K562 (cell line): ENCODE measurements around the gene PPP1R13L. TPM values are rescaled to one million over a fixed set of nuclear protein-coding genes. Genes with fewer than 3 reads are reported as not detected.

Experiments
- DIDO1 ChIP-seq: fragments of 450-650 bp; IDR thresholded peaks from 2 replicates; pipeline ENCODE4 v1.6.1; 2016; ENCODE audit warnings: low read depth, missing biosample characterization, missing genetic modification characterization
- FOXM1 ChIP-seq, 2 experiments: fragments of 450-650 bp in 1 of 2; sonication (generic) in 1 of 2; formaldehyde crosslinking in 1 of 2; IDR thresholded peaks; 2 replicates each; pipeline versions ENCODE4 v1.6.1 to v1.9.0; 2017 to 2022; ENCODE audit warnings: low read depth in 2 of 2, mild to moderate bottlenecking in 2 of 2, missing genetic modification reagents in 1 of 2, moderate library complexity in 1 of 2
- JUND ChIP-seq, 2 experiments: IDR thresholded peaks; 2 replicates in 1 of 2; 3 replicates in 1 of 2; pipeline ENCODE4 v1.6.1; 2011; ENCODE audit warnings: borderline replicate concordance in 2 of 2, low read depth in 2 of 2, low read length in 2 of 2, improper control_type of control experiment in 1 of 2, missing biosample characterization in 1 of 2, missing genetic modification characterization in 1 of 2, missing genetic modification reagents in 1 of 2
- LEF1 ChIP-seq: fragments of 450-650 bp; IDR thresholded peaks from 2 replicates; pipeline ENCODE4 v1.6.1; 2016; ENCODE audit warnings: mild to moderate bottlenecking
- NRF1 ChIP-seq, 2 experiments: fragments of 450-650 bp; IDR thresholded peaks in 1 of 2; conservative IDR thresholded peaks in 1 of 2; 2 replicates each; pipeline ENCODE4 v1.6.1; 2014; ENCODE audit warnings: mild to moderate bottlenecking in 2 of 2
- RAD21 ChIP-seq, 2 experiments: fragments of 250-450 bp in 1 of 2; fragments of 450-650 bp in 1 of 2; sonication (Bioruptor Pico) in 1 of 2; formaldehyde crosslinking in 1 of 2; IDR thresholded peaks in 1 of 2; conservative IDR thresholded peaks in 1 of 2; 2 replicates each; pipeline versions ENCODE4 v1.4.0 to v1.8.0; 2020 to 2022; ENCODE audit warnings: mild to moderate bottlenecking in 2 of 2, moderate library complexity in 1 of 2
- RNF2 ChIP-seq: sonication (generic); IDR thresholded peaks from 2 replicates; pipeline ENCODE4 v1.6.1; 2016
- SMC3 ChIP-seq: conservative IDR thresholded peaks from 2 replicates; pipeline ENCODE4 v1.6.1; 2011; ENCODE audit warnings: low read depth, low read length, improper control_type of control experiment; ENCODE audit not compliant: insufficient read depth
- STAT5A ChIP-seq: IDR thresholded peaks from 2 replicates; pipeline ENCODE4 v1.6.1; 2012; ENCODE audit warnings: low read length, inconsistent platforms, borderline replicate concordance
- polyA plus RNA-seq, 8 experiments: library from polyadenylated mRNA; depleted of rRNA in 4 of 8; stranded (reverse) in 5 of 8; unstranded in 3 of 8; fragments of >200 nt; fragmentation: Nextera tagmentation in 2 of 8; fragmentation: Illumina TruSeq in 1 of 8; extraction: Ambion mirVana in 2 of 8; extraction: Trizol in 1 of 8; gene quantifications; 2 replicates each; pipeline versions ENCODE4 v1.2.1 to v1.2.3, GENCODE V29; 2011 to 2014; ENCODE audit warnings: inconsistent platforms in 1 of 8, missing spikeins in 1 of 8
- total RNA-seq, 7 experiments: library from RNA; depleted of rRNA in 6 of 7; stranded (reverse); fragments of >200 nt in 6 of 7; fragmentation: Illumina TruSeq in 2 of 7; extraction: Trizol in 2 of 7; gene quantifications; 2 replicates each; pipeline versions ENCODE4 v1.2.1 to v1.2.3, GENCODE V29; 2011 to 2021; ENCODE audit warnings: low replicate concordance in 1 of 7
- TF ChIP-seq, protein P1 (sequence below): IDR thresholded peaks from 2 replicates; pipeline ENCODE4 v1.6.1; 2011; ENCODE audit warnings: borderline replicate concordance, low read depth, mild to moderate bottlenecking, moderate library complexity, low read length; ENCODE audit not compliant: insufficient read depth, poor library complexity, severe bottlenecking
- TF ChIP-seq, protein P2 (sequence below), 3 experiments: IDR thresholded peaks in 2 of 3; conservative IDR thresholded peaks in 1 of 3; 2 replicates each; pipeline ENCODE4 v1.5.1; 2011 to 2012; ENCODE audit warnings: low read length in 3 of 3, mild to moderate bottlenecking in 3 of 3, control low read depth in 2 of 3, improper control_type of control experiment in 1 of 3, inconsistent platforms in 1 of 3, low read depth in 1 of 3, mixed read lengths in 1 of 3, moderate library complexity in 1 of 3; ENCODE audit not compliant: insufficient read depth in 2 of 3
- TF ChIP-seq, protein P3 (sequence below), 2 experiments: fragments of 450-650 bp in 1 of 2; sonication (generic) in 1 of 2; formaldehyde crosslinking; conservative IDR thresholded peaks; 2 replicates each; pipeline versions ENCODE4 v1.4.0 to v1.8.1; 2020 to 2022; ENCODE audit warnings: mild to moderate bottlenecking in 1 of 2, missing genetic modification reagents in 1 of 2

The PPP1R13L gene
- total and polyA plus RNA-seq, 9 of the 15 experiments (the other 6 are each of a cell fraction or from before 2014, with no cell fraction given), result 0.32 to 6.7 (median 2.0) TPM

DNA sequence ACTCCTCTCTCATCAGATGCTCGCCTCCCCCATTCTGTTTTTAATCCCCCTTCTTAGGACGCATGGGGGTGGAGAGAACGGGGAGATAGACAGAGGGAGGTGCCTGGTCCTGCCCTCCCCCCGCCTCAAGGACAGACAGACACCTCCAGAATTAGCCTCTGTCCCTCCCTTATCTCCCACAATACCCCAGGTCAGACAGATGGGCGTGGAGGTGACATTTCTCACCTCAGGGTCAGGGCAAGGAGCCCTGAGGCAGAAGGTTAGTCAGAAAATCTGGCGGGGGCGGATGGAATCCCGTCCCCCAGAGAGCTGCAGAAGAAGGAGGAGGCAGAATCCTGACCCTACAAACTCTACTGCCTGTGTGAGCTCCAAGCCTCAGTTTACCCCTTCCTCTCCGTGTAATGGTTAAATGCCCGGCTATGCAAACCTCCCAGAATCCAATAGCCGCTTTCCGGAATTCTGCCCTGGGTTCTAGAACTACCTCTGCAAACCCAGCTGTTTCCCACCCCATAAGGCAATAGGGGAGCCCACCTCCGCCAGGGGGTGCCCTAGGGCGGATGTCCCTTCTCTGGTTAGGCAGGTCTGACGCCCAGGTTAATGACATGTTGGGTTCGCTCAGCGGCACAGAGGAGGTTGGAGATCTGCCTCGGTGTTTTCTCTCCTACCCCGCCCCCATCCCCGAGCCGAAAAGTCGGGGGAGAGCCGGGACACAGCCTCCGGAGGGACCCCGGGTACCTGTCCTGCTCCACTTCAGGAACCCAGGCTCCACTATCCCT, 900 bp downstream of the PPP1R13L start (continued):
- TF ChIP-seq, protein P1, sequence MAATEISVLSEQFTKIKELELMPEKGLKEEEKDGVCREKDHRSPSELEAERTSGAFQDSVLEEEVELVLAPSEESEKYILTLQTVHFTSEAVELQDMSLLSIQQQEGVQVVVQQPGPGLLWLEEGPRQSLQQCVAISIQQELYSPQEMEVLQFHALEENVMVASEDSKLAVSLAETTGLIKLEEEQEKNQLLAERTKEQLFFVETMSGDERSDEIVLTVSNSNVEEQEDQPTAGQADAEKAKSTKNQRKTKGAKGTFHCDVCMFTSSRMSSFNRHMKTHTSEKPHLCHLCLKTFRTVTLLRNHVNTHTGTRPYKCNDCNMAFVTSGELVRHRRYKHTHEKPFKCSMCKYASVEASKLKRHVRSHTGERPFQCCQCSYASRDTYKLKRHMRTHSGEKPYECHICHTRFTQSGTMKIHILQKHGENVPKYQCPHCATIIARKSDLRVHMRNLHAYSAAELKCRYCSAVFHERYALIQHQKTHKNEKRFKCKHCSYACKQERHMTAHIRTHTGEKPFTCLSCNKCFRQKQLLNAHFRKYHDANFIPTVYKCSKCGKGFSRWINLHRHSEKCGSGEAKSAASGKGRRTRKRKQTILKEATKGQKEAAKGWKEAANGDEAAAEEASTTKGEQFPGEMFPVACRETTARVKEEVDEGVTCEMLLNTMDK, result peak; percentile 80
- TF ChIP-seq, protein P2, sequence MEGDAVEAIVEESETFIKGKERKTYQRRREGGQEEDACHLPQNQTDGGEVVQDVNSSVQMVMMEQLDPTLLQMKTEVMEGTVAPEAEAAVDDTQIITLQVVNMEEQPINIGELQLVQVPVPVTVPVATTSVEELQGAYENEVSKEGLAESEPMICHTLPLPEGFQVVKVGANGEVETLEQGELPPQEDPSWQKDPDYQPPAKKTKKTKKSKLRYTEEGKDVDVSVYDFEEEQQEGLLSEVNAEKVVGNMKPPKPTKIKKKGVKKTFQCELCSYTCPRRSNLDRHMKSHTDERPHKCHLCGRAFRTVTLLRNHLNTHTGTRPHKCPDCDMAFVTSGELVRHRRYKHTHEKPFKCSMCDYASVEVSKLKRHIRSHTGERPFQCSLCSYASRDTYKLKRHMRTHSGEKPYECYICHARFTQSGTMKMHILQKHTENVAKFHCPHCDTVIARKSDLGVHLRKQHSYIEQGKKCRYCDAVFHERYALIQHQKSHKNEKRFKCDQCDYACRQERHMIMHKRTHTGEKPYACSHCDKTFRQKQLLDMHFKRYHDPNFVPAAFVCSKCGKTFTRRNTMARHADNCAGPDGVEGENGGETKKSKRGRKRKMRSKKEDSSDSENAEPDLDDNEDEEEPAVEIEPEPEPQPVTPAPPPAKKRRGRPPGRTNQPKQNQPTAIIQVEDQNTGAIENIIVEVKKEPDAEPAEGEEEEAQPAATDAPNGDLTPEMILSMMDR (IDR thresholded peaks at IDR 0.05 in 2 of 3, conservative IDR thresholded peaks at IDR 0.05 in 1 of 3; ENCODE audit: insufficient read depth in 2 of 3, low read depth in 1 of 3, low read length in 3 of 3), result peak; percentile 74 to 86 (median 80)
- TF ChIP-seq LEF1, result peak; percentile 25; the same call in 1 of the 2 replicates
- TF ChIP-seq RNF2, result no peak
- TF ChIP-seq STAT5A, result no peak
- TF ChIP-seq, protein P3, sequence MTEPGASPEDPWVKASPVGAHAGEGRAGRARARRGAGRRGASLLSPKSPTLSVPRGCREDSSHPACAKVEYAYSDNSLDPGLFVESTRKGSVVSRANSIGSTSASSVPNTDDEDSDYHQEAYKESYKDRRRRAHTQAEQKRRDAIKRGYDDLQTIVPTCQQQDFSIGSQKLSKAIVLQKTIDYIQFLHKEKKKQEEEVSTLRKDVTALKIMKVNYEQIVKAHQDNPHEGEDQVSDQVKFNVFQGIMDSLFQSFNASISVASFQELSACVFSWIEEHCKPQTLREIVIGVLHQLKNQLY (CRISPR knock-in tag; conservative IDR thresholded peaks at IDR 0.05), result 0 out of 4 replicates have a peak, but pooled peaks of 1 of the 2 experiments have one; percentile 15
- peak; percentile 53; the same call in 1 of the 2 replicates for TF ChIP-seq FOXM1 (IDR thresholded peaks at IDR 0.05; ENCODE audit: low read depth)
- TF ChIP-seq FOXM1 (CRISPR knock-in tag; IDR thresholded peaks at IDR 0.05; ENCODE audit: low read depth), result no peak
- TF ChIP-seq JUND (IDR thresholded peaks at IDR 0.05; ENCODE audit: borderline replicate concordance, low read depth, low read length), result peak; percentile 17
- peak; percentile 29; the same call in 1 of the 3 replicates for TF ChIP-seq JUND (tag; IDR thresholded peaks at IDR 0.05; ENCODE audit: borderline replicate concordance, low read depth, low read length)
- TF ChIP-seq SMC3, result 0 out of 2 replicates have a peak, but pooled peaks have one; percentile 24
- TF ChIP-seq NRF1 (conservative IDR thresholded peaks at IDR 0.05 in 1 of 2, IDR thresholded peaks at IDR 0.05 in 1 of 2), result peak in 1 of 2 experiments; percentile 16; a peak in 3 of 4 replicates
- no peak for TF ChIP-seq DIDO1 (tag)
- TF ChIP-seq RAD21 (CRISPR knock-in tag; conservative IDR thresholded peaks at IDR 0.05 in 1 of 2, IDR thresholded peaks at IDR 0.05 in 1 of 2), result peak; percentile 35 to 54; a peak in 3 of 4 replicates
